Measurements from ENCODE around the gene GRB7.
"Not testable (repeated sequence)": the region's sequence is repeated elsewhere in the genome, so short reads cannot be mapped to it uniquely, and the experiment has no call there.

Gene GRB7

GRCh38 chr17:39736319-39737165 is 1.2 kb upstream of the GRB7 start:
- no peak for DNase-seq

GRCh38 chr17:39737206-39737759 is 455 bp upstream of the GRB7 start:
- DNase-seq: no peak

GRCh38 chr17:39738568-39738901 is 797 bp downstream of the GRB7 start:
- DNase-seq: no peak

- no peak for DNase-seq
Observed at GRCh38 chr17:39738983-39739884, 1.5 kb downstream of the GRB7 start.

- DNase-seq: no peak
Observed at GRCh38 chr17:39739885-39740356, 2.2 kb downstream of the GRB7 start.

GRCh38 chr17:39740357-39741111 is 2.8 kb downstream of the GRB7 start:
- DNase-seq: no peak

- no peak for DNase-seq
Observed at GRCh38 chr17:39742126-39742855, 4.6 kb downstream of the GRB7 start.

GRCh38 chr17:39742856-39743436 is 5.2 kb downstream of the GRB7 start:
- no peak for DNase-seq

- DNase-seq: no peak
Observed at GRCh38 chr17:39744075-39744835, 6.5 kb downstream of the GRB7 start.

GRCh38 chr17:39744836-39745215 is 7.1 kb downstream of the GRB7 start:
- DNase-seq: no peak

GRCh38 chr17:39745335-39746144 is 7.8 kb downstream of the GRB7 start:
- no peak for DNase-seq

- no peak for DNase-seq
Observed at GRCh38 chr17:39746145-39746461, 8.4 kb downstream of the GRB7 start.

GRCh38 chr17:39747745-39748144 is 10.0 kb downstream of the GRB7 start:
- DNase-seq: no peak

- DNase-seq: not testable (repeated sequence)
Observed at GRCh38 chr17:39748444-39749034, 10.8 kb downstream of the GRB7 start.

GRCh38 chr17:39750131-39751015 is 12.6 kb downstream of the GRB7 start:
- DNase-seq: no peak

- DNase-seq: no peak
Observed at GRCh38 chr17:39751016-39751543, 13.3 kb downstream of the GRB7 start.

GRCh38 chr17:39751637-39752036 is 13.9 kb downstream of the GRB7 start:
- no peak for DNase-seq

- no peak for DNase-seq
Observed at GRCh38 chr17:39752241-39752881, 14.6 kb downstream of the GRB7 start.
